ENCODE results near the gene UNG. TPM values are rescaled to one million over a fixed set of nuclear protein-coding genes. Genes with fewer than 3 reads are reported as not detected.
A peak's percentile ranks its signal among the peaks of the same experiment; 100 is the strongest.

Gene UNG
- total and polyA plus RNA-seq, 11 donors, result 14.5 to 37.8 (median 25.3) TPM

GRCh38 chr12:109113661-109114321 is 16.4 kb downstream of the UNG start:
- no peak for TF ChIP-seq POLR2A (IDR thresholded peaks at IDR 0.05)
- TF ChIP-seq CTCF (IDR thresholded peaks at IDR 0.05), result no peak
- Histone ChIP-seq H3K36me3 (peaks cover 0 to 15% (median 6%) of the 10 kb centered on the region in 9 donors), H3K4me1 (peaks cover 10 to 82% (median 61%) of the 10 kb centered on the region in 12 donors), H3K4me3 (no peak overlapping the region), H3K27me3 (no peaks in the 10 kb centered on the region), H3K9me3 (no peaks in the 10 kb centered on the region), H3K27ac (peak overlapping the region in 11 of 12 donors; percentile 85 to 99 (median 93))
- ATAC-seq (no peak), DNase-seq (no peak)
- 84 to 92% (median 88%) methylated on average over 5 of the region's 5 CpGs for WGBS, 4 donors
- intact Hi-C loops (cut with DNase I), result loop anchor here in 6 of 10 donors (5.0 to 10.0 kb wide), 4 partner anchors 39 to 271 kb away; no protein-coding TSS in a partner anchor

- no peaks in the 10 kb centered on the region for H3K9me3 ChIP-seq
- peak overlapping the region; percentile 85 to 99 (median 93) for H3K27ac ChIP-seq
- TF ChIP-seq POLR2A (IDR thresholded peaks at IDR 0.05) (no peak), CTCF (IDR thresholded peaks at IDR 0.05) (no peak)
- intact Hi-C loops (cut with DNase I), result loop anchor here in 6 of 10 donors (5.0 to 10.0 kb wide), 4 partner anchors 38 to 270 kb away; no protein-coding TSS in a partner anchor
- peaks cover 10 to 90% (median 69%) of the 10 kb centered on the region in 12 donors for H3K4me1 ChIP-seq
- H3K27me3 ChIP-seq, result no peaks in the 10 kb centered on the region
- ATAC-seq (no peak), DNase-seq (no peak)
- peak overlapping the region in 1 of 12 donors; percentile 3 for H3K4me3 ChIP-seq
- H3K36me3 ChIP-seq, result peaks cover 0 to 9% (median 4%) of the 10 kb centered on the region in 9 donors
- WGBS, 4 donors, result 72 to 79% (median 78%) methylated on average over 2 of the region's 2 CpGs
Measured at GRCh38 chr12:109114644-109115043, 17.2 kb downstream of the UNG start.

- Histone ChIP-seq H3K9me3 (no peaks in the 10 kb centered on the region), H3K4me3 (peak overlapping the region in 3 of 12 donors; percentile 3 to 54 (median 38)), H3K27me3 (no peaks in the 10 kb centered on the region), H3K4me1 (peaks cover 10 to 92% (median 73%) of the 10 kb centered on the region in 12 donors), H3K36me3 (peaks cover 0 to 3% (median 0%) of the 10 kb centered on the region in 9 donors), H3K27ac (peak overlapping the region; percentile 85 to 99 (median 93))
- 37 to 47% (median 41%) methylated on average over 3 of the region's 3 CpGs for WGBS, 4 donors
- DNase-seq (no peak), ATAC-seq (no peak)
- no peak for TF ChIP-seq CTCF (IDR thresholded peaks at IDR 0.05)
- no peak for TF ChIP-seq POLR2A (IDR thresholded peaks at IDR 0.05)
- intact Hi-C loops (cut with DNase I), result loop anchor here in 4 of 10 donors (10.0 kb wide), 2 partner anchors 49 to 269 kb away; no protein-coding TSS in a partner anchor
Measured at GRCh38 chr12:109115404-109115757, 18.0 kb downstream of the UNG start.

Measured in heart left ventricle (tissue), 16 donors.